Uterus (tissue), 2 donors: ENCODE results near the gene ATP6V1C2.

Experiments used
- POLR2A ChIP-seq, 2 donors: fragments of 450-650 bp; IDR thresholded peaks; one replicate each; pipeline ENCODE4 v1.6.1; 2016; ENCODE audit warnings: antibody characterized with exemption in 2 of 2, mild to moderate bottlenecking in 1 of 2, moderate library complexity in 1 of 2
- TF ChIP-seq, protein P1 (sequence below), 4 experiments: fragments of 200-600 bp in 2 of 4; fragments of 450-650 bp in 2 of 4; sonication (generic) in 2 of 4; IDR thresholded peaks; one replicate each; pipeline ENCODE4 v1.5.1; 2016 to 2019; ENCODE audit warnings: antibody characterized with exemption in 4 of 4, mild to moderate bottlenecking in 2 of 4, moderate library complexity in 1 of 4

DNA sequence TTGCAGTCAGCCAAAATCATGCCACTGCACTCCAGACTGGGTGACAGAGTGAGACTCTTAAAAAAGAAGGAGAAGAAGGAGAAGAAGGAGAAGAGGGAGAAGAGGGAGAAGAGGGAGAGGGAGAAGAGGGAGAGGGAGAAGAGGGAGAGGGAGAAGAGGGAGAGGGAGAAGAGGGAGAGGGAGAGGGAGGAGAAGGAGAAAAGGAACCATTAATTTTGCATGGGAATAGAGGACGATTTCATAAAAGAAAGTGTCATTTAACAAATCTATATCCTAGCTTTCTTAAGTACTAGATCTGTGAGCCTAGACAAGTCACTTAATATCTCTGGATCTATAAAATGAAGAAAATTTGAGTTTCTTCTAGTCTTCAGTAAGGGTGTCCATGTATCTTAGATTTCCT, 41.2 kb upstream of the ATP6V1C2 start:
- TF ChIP-seq POLR2A (IDR thresholded peaks at IDR 0.05): no peak
- TF ChIP-seq, protein P1, sequence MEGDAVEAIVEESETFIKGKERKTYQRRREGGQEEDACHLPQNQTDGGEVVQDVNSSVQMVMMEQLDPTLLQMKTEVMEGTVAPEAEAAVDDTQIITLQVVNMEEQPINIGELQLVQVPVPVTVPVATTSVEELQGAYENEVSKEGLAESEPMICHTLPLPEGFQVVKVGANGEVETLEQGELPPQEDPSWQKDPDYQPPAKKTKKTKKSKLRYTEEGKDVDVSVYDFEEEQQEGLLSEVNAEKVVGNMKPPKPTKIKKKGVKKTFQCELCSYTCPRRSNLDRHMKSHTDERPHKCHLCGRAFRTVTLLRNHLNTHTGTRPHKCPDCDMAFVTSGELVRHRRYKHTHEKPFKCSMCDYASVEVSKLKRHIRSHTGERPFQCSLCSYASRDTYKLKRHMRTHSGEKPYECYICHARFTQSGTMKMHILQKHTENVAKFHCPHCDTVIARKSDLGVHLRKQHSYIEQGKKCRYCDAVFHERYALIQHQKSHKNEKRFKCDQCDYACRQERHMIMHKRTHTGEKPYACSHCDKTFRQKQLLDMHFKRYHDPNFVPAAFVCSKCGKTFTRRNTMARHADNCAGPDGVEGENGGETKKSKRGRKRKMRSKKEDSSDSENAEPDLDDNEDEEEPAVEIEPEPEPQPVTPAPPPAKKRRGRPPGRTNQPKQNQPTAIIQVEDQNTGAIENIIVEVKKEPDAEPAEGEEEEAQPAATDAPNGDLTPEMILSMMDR (IDR thresholded peaks at IDR 0.05): no peak
